Neutrophil (primary cell): ENCODE results near the gene SLC38A1.

Experiments
- H3K27ac ChIP-seq: fragments of 200-600 bp; sonication (generic); 2 replicates; pipeline ENCODE4 v1.5.1; 2016; ENCODE audit warnings: mild to moderate bottlenecking, moderate library complexity
- H3K27me3 ChIP-seq: fragments of 200-600 bp; sonication (generic); 2 replicates; pipeline ENCODE4 v1.6.0; 2016; ENCODE audit warnings: mild to moderate bottlenecking
- H3K36me3 ChIP-seq: fragments of 200-600 bp; sonication (generic); 2 replicates; pipeline ENCODE4 v1.5.1; 2017
- H3K4me1 ChIP-seq, 2 experiments: fragments of 200-600 bp in 1 of 2; sonication (generic) in 1 of 2; 1 replicate in 1 of 2; 2 replicates in 1 of 2; pipeline versions ENCODE4 v1.5.1 to v1.6.1; 2013 to 2016; ENCODE audit warnings: low read depth in 1 of 2, low read length in 1 of 2, mild to moderate bottlenecking in 1 of 2, moderate library complexity in 1 of 2; ENCODE audit not compliant: control insufficient read depth in 1 of 2, insufficient read depth in 1 of 2
- H3K4me3 ChIP-seq, 2 experiments: fragments of 200-600 bp in 1 of 2; sonication (generic) in 1 of 2; 1 replicate in 1 of 2; 2 replicates in 1 of 2; pipeline ENCODE4 v1.5.1; 2013 to 2016; ENCODE audit warnings: low read depth in 1 of 2, low read length in 1 of 2, mild to moderate bottlenecking in 1 of 2, moderate library complexity in 1 of 2
- H3K9me3 ChIP-seq: fragments of 200-600 bp; sonication (generic); 2 replicates; pipeline ENCODE4 v1.5.1; 2016
- CTCF ChIP-seq: fragments of 200-600 bp; sonication (generic); IDR thresholded peaks from 2 replicates; pipeline ENCODE4 v1.5.1; 2016; ENCODE audit warnings: antibody characterized with exemption

SLC38A1 gene

GRCh38 chr12:46230306-46230705 lies 38.5 kb downstream of the SLC38A1 start:
- Histone ChIP-seq H3K4me1 (peaks cover 35 to 43% of the 10 kb centered on the region in 2 experiments), H3K4me3 (no peak overlapping the region), H3K27ac (no peak overlapping the region), H3K27me3 (no peaks in the 10 kb centered on the region), H3K36me3 (no peaks in the 10 kb centered on the region), H3K9me3 (no peaks in the 10 kb centered on the region)
- TF ChIP-seq CTCF, result no peak

GRCh38 chr12:46227616-46228015 lies 41.2 kb downstream of the SLC38A1 start:
- no peaks in the 10 kb centered on the region for H3K9me3 ChIP-seq
- peak overlapping the region; percentile 76 for H3K27ac ChIP-seq
- peak overlapping the region; percentile 1 to 39 for H3K4me3 ChIP-seq
- peaks cover 54 to 63% of the 10 kb centered on the region in 2 experiments for H3K4me1 ChIP-seq
- H3K27me3 ChIP-seq, result no peaks in the 10 kb centered on the region
- TF ChIP-seq CTCF, result no peak
- H3K36me3 ChIP-seq, result no peaks in the 10 kb centered on the region

GRCh38 chr12:46224386-46224785 lies 44.5 kb downstream of the SLC38A1 start:
- Histone ChIP-seq H3K36me3 (no peaks in the 10 kb centered on the region), H3K4me3 (no peak overlapping the region), H3K9me3 (no peaks in the 10 kb centered on the region), H3K27me3 (no peaks in the 10 kb centered on the region), H3K27ac (no peak overlapping the region), H3K4me1 (peaks cover 81 to 85% of the 10 kb centered on the region in 2 experiments)
- TF ChIP-seq CTCF, result no peak

- no peaks in the 10 kb centered on the region for H3K36me3 ChIP-seq
- H3K4me1 ChIP-seq, result peaks cover 82 to 85% of the 10 kb centered on the region in 2 experiments
- H3K4me3 ChIP-seq, result no peak overlapping the region
- no peaks in the 10 kb centered on the region for H3K9me3 ChIP-seq
- H3K27me3 ChIP-seq, result no peaks in the 10 kb centered on the region
- no peak for TF ChIP-seq CTCF
- H3K27ac ChIP-seq, result peak overlapping the region; percentile 59
These were observed 45.8 kb downstream of the SLC38A1 start for GRCh38 chr12:46223047-46223446.

GRCh38 chr12:46222636-46223035 lies 46.2 kb downstream of the SLC38A1 start:
- Histone ChIP-seq H3K4me1 (peaks cover 82 to 85% of the 10 kb centered on the region in 2 experiments), H3K27ac (peak overlapping the region; percentile 59), H3K9me3 (no peaks in the 10 kb centered on the region), H3K4me3 (no peak overlapping the region), H3K36me3 (no peaks in the 10 kb centered on the region), H3K27me3 (no peaks in the 10 kb centered on the region)
- no peak for TF ChIP-seq CTCF
